Measurements from ENCODE around the gene ALPP. TPM values are rescaled to one million over a fixed set of nuclear protein-coding genes. Genes with fewer than 3 reads are reported as not detected.

Gene ALPP
- total RNA-seq, 4 donors from 2014 or later = not detected

DNA sequence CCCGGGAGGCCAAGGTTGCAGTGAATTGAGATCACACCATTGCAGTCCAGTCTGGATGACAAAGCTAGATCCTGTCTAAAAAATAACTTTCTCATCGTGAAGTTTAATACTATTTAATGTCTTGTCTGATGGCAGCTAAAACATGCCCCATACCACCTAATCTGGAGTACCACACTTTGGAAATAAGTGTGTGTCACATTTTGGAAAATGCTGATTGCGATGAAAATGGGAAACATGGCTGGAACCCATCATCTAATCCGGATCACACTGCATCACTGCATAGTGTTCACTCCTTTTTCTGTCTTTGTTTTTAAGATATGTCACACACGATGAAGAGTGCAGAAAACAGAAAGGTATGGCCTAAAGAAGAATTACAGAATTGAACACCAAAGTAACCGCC, 31.2 kb upstream of the ALPP start:
- Histone ChIP-seq H3K9me3 (no peaks in the 10 kb centered on the region), H3K4me1 (peaks cover 15 to 16% of the 10 kb centered on the region in 2 donors), H3K27me3 (peaks cover 16% of the 10 kb centered on the region), H3K36me3 (no peaks in the 10 kb centered on the region), H3K4me3 (replicated peaks in 1 of 3) (no peak overlapping the region), H3K27ac (no peak overlapping the region)
- TF ChIP-seq POLR2A (IDR thresholded peaks at IDR 0.05) = no peak
- TF ChIP-seq, protein P1, sequence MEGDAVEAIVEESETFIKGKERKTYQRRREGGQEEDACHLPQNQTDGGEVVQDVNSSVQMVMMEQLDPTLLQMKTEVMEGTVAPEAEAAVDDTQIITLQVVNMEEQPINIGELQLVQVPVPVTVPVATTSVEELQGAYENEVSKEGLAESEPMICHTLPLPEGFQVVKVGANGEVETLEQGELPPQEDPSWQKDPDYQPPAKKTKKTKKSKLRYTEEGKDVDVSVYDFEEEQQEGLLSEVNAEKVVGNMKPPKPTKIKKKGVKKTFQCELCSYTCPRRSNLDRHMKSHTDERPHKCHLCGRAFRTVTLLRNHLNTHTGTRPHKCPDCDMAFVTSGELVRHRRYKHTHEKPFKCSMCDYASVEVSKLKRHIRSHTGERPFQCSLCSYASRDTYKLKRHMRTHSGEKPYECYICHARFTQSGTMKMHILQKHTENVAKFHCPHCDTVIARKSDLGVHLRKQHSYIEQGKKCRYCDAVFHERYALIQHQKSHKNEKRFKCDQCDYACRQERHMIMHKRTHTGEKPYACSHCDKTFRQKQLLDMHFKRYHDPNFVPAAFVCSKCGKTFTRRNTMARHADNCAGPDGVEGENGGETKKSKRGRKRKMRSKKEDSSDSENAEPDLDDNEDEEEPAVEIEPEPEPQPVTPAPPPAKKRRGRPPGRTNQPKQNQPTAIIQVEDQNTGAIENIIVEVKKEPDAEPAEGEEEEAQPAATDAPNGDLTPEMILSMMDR (IDR thresholded peaks at IDR 0.05) = no peak
- intact Hi-C loops (cut with DNase I) = no loop called here
- DNase-seq = no peak
- WGBS, 2 donors = 92 to 95% methylated on average over 6 of the region's 6 CpGs

- Histone ChIP-seq H3K36me3 (no peaks in the 10 kb centered on the region), H3K27me3 (peaks cover 18% of the 10 kb centered on the region), H3K4me3 (replicated peaks in 1 of 3) (no peak overlapping the region), H3K9me3 (no peaks in the 10 kb centered on the region), H3K27ac (no peak overlapping the region), H3K4me1 (peaks cover 15 to 16% of the 10 kb centered on the region in 2 donors)
- TF ChIP-seq, protein P1 (IDR thresholded peaks at IDR 0.05) = no peak
- intact Hi-C loops (cut with DNase I) = no loop called here
- DNase-seq = no peak
- WGBS, 2 donors = 45 to 64% methylated on average over 4 to 6 of the region's 6 CpGs
Measured at GRCh38 chr2:232348936-232349335, 29.6 kb upstream of the ALPP start.

DNA sequence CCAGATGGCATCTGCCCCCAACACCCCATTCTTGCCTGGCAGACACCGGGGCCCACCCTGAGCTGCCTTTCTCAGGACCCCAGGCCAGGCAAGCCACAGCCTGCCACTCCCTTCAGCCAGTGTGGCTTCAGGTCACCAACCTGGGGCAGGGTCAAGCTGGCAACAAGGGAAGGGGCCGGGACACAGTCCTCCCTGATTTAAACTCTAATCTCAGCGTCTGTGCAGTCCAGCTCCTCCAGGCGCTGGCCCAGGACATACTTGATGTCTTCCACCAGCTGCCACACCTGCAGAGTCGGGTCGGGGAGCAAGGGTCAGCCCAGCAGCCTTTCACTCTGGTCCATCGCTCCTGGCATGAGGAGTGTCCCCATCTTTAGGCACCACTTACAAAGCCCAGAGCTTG, 29.0 kb upstream of the ALPP start:
- intact Hi-C loops (cut with DNase I) = no loop called here
- no peak for DNase-seq
- Histone ChIP-seq H3K27me3 (peaks cover 18% of the 10 kb centered on the region), H3K4me1 (peaks cover 15 to 16% of the 10 kb centered on the region in 2 donors), H3K36me3 (no peaks in the 10 kb centered on the region), H3K9me3 (no peaks in the 10 kb centered on the region), H3K27ac (no peak overlapping the region), H3K4me3 (replicated peaks in 1 of 3) (no peak overlapping the region)
- no peak for TF ChIP-seq POLR2A (IDR thresholded peaks at IDR 0.05)
- TF ChIP-seq, protein P1 (IDR thresholded peaks at IDR 0.05) = no peak
- 78 to 82% methylated on average over 6 of the region's 7 CpGs for WGBS, 2 donors

DNA sequence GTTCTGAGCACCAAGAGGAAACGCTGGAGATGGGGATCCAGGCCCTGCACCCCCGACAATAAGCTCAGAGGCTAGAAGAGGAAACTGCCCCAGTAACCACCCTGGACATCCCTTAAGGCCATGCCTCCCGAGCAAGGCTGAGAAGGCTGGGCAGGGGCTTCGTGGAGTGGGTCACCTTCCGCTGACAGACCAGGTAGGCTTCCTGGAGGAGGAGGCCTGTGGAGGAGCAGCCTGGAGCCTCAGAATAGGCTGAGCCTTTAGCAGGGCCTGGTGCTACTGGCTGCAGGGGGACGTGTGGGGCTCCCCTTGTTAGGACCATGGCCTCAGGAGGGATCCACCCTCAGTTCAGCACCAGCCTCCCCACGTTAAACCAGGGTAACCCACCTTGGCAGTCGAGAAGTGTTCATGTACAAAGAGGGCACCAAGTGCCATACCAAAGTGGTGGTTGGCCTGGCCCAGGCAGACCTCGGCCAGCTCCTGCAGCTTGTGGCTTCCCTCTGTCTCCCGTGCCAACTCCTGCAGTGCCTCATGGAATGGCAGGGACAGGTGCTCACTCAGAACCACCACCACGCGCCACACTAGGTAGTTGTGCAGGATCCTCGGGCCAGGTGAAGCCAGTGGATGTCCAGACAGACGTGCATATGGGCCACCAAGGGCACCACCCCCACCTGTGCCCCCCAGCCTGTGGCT, 28.5 kb upstream of the ALPP start:
- no peak overlapping the region for H3K4me3 ChIP-seq (replicated peaks in 1 of 3)
- H3K27ac ChIP-seq = no peak overlapping the region
- H3K27me3 ChIP-seq = peaks cover 18% of the 10 kb centered on the region
- TF ChIP-seq POLR2A (IDR thresholded peaks at IDR 0.05) = no peak
- TF ChIP-seq, protein P1 (IDR thresholded peaks at IDR 0.05) = no peak
- intact Hi-C loops (cut with DNase I) = no loop called here
- H3K9me3 ChIP-seq = no peaks in the 10 kb centered on the region
- peaks cover 15 to 16% of the 10 kb centered on the region in 2 donors for H3K4me1 ChIP-seq
- H3K36me3 ChIP-seq = no peaks in the 10 kb centered on the region
- WGBS, 2 donors = 74 to 76% methylated on average over 3 to 5 of the region's 14 CpGs
- no peak for DNase-seq

- Histone ChIP-seq H3K4me3 (replicated peaks in 1 of 3) (no peak overlapping the region), H3K27me3 (peaks cover 18% of the 10 kb centered on the region), H3K27ac (no peak overlapping the region), H3K36me3 (no peaks in the 10 kb centered on the region), H3K9me3 (no peaks in the 10 kb centered on the region), H3K4me1 (peaks cover 15 to 16% of the 10 kb centered on the region in 2 donors)
- intact Hi-C loops (cut with DNase I) = no loop called here
- WGBS, 2 donors = 0 to 22% methylated on average over 3 to 19 of the region's 76 CpGs
- TF ChIP-seq POLR2A (IDR thresholded peaks at IDR 0.05) = no peak
- TF ChIP-seq, protein P1 (IDR thresholded peaks at IDR 0.05) = no peak
- DNase-seq = peak; percentile 40 to 41
Measured at GRCh38 chr2:232350804-232351685, 27.5 kb upstream of the ALPP start.
